Measurements from ENCODE around the gene MS4A5.

DNA sequence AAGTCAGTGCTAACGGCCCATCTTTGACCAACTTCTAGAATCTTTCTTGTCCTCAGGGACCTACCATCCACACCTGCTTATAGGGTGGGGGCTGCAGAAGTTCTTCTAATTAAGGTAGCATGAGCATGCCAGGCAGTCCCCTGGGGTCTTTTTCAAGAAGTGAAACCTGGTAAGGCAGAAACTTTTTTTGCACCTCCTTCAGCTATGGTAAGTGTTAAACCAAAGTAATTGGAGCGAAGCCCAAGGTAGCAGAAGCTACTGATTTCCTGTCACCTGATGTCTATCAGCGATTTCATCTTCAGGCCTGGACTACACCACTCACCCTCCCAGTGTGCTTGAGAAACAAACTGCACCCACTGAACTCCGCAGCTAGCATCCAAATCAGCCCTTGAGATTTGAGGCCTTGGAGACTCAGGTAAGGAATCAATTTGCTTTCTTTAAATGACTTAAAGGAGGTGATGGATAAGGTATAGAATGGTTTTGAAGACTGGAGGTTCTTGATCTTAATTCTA is 26.2 kb downstream of the MS4A5 start, which contains the start of gene MS4A1:
- TF ChIP-seq, protein P1, sequence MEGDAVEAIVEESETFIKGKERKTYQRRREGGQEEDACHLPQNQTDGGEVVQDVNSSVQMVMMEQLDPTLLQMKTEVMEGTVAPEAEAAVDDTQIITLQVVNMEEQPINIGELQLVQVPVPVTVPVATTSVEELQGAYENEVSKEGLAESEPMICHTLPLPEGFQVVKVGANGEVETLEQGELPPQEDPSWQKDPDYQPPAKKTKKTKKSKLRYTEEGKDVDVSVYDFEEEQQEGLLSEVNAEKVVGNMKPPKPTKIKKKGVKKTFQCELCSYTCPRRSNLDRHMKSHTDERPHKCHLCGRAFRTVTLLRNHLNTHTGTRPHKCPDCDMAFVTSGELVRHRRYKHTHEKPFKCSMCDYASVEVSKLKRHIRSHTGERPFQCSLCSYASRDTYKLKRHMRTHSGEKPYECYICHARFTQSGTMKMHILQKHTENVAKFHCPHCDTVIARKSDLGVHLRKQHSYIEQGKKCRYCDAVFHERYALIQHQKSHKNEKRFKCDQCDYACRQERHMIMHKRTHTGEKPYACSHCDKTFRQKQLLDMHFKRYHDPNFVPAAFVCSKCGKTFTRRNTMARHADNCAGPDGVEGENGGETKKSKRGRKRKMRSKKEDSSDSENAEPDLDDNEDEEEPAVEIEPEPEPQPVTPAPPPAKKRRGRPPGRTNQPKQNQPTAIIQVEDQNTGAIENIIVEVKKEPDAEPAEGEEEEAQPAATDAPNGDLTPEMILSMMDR (IDR thresholded peaks at IDR 0.05 in 4 of 5, conservative IDR thresholded peaks at IDR 0.05 in 1 of 5): no peak
- TF ChIP-seq POLR2A (IDR thresholded peaks at IDR 0.05): no peak
